GM21737 (cell line): ENCODE data around the gene TMEM170B.

Experiments
- ATAC-seq: cut with Tn5 transposase; IDR thresholded peaks from one replicate; pipeline ENCODE4 v1.9.1; 2021; ENCODE audit warnings: mild to moderate bottlenecking, moderate library complexity; ENCODE audit not compliant: unreplicated experiment

TMEM170B gene

GRCh38 chr6:11584244-11584643 lies 46.7 kb downstream of the TMEM170B start:
- no peak for ATAC-seq

GRCh38 chr6:11585426-11586016 lies 48.0 kb downstream of the TMEM170B start:
- ATAC-seq, result no peak

GRCh38 chr6:11586117-11586516 lies 48.6 kb downstream of the TMEM170B start:
- no peak for ATAC-seq

GRCh38 chr6:11586536-11586935 lies 49.0 kb downstream of the TMEM170B start:
- no peak for ATAC-seq

GRCh38 chr6:11589261-11589660 lies 51.7 kb downstream of the TMEM170B start:
- ATAC-seq, result no peak

- no peak for ATAC-seq
These were observed 54.9 kb downstream of the TMEM170B start for GRCh38 chr6:11592294-11592906.

- ATAC-seq, result no peak
These were observed 55.5 kb downstream of the TMEM170B start for GRCh38 chr6:11593096-11593495.

GRCh38 chr6:11595903-11596302 lies 58.4 kb downstream of the TMEM170B start:
- no peak for ATAC-seq

GRCh38 chr6:11596640-11597237 lies 59.2 kb downstream of the TMEM170B start:
- ATAC-seq, result no peak

- no peak for ATAC-seq
These were observed 61.1 kb downstream of the TMEM170B start for GRCh38 chr6:11598687-11599086.

GRCh38 chr6:11600251-11600650 lies 62.7 kb downstream of the TMEM170B start:
- no peak for ATAC-seq

GRCh38 chr6:11601776-11602605 lies 64.4 kb downstream of the TMEM170B start:
- no peak for ATAC-seq

- ATAC-seq, result no peak
These were observed 66.7 kb downstream of the TMEM170B start for GRCh38 chr6:11604215-11604614.

- ATAC-seq, result no peak
These were observed 67.4 kb downstream of the TMEM170B start for GRCh38 chr6:11604836-11605506.

- no peak for ATAC-seq
These were observed 68.0 kb downstream of the TMEM170B start for GRCh38 chr6:11605507-11605905.

- ATAC-seq, result no peak
These were observed 68.8 kb downstream of the TMEM170B start for GRCh38 chr6:11606332-11606731.

GRCh38 chr6:11607383-11607782 lies 69.8 kb downstream of the TMEM170B start:
- no peak for ATAC-seq

- ATAC-seq, result no peak
These were observed 71.2 kb downstream of the TMEM170B start for GRCh38 chr6:11608600-11609323.

- ATAC-seq, result no peak
These were observed 71.9 kb downstream of the TMEM170B start for GRCh38 chr6:11609324-11610071.

GRCh38 chr6:11613336-11613735 lies 75.8 kb downstream of the TMEM170B start:
- ATAC-seq, result no peak
